HG02759 (cell line): ENCODE results near the gene RIC1.
"Not testable (repeated sequence)": the region's sequence is repeated elsewhere in the genome, so short reads cannot be mapped to it uniquely, and the experiment has no call there.

ENCODE experiments used
- ATAC-seq: cut with Tn5 transposase; IDR thresholded peaks from one replicate; pipeline ENCODE4 v1.9.1; 2021; ENCODE audit warnings: mild to moderate bottlenecking, moderate library complexity; ENCODE audit not compliant: unreplicated experiment

Gene RIC1

GRCh38 chr9:5784526-5785315 lies 155.8 kb downstream of the RIC1 start:
- no peak for ATAC-seq

GRCh38 chr9:5786370-5787127 lies 157.6 kb downstream of the RIC1 start:
- no peak for ATAC-seq

GRCh38 chr9:5787220-5787619 lies 158.3 kb downstream of the RIC1 start:
- ATAC-seq: no peak

- no peak for ATAC-seq
Measured at GRCh38 chr9:5787759-5788302, 158.9 kb downstream of the RIC1 start.

- no peak for ATAC-seq
Measured at GRCh38 chr9:5789489-5789888, 160.6 kb downstream of the RIC1 start.

GRCh38 chr9:5790923-5791322 lies 162.0 kb downstream of the RIC1 start:
- no peak for ATAC-seq

- no peak for ATAC-seq
Measured at GRCh38 chr9:5791870-5792269, 163.0 kb downstream of the RIC1 start.

- no peak for ATAC-seq
Measured at GRCh38 chr9:5793812-5794211, 164.9 kb downstream of the RIC1 start.

- no peak for ATAC-seq
Measured at GRCh38 chr9:5796298-5796697, 167.4 kb downstream of the RIC1 start.

- no peak for ATAC-seq
Measured at GRCh38 chr9:5798581-5798980, 169.7 kb downstream of the RIC1 start.

- ATAC-seq: no peak
Measured at GRCh38 chr9:5799314-5799713, 170.4 kb downstream of the RIC1 start.

GRCh38 chr9:5800378-5800777 lies 171.5 kb downstream of the RIC1 start:
- not testable (repeated sequence) for ATAC-seq

GRCh38 chr9:5800969-5801738 lies 172.2 kb downstream of the RIC1 start:
- ATAC-seq: no peak

- ATAC-seq: no peak
Measured at GRCh38 chr9:5801739-5802113, 172.8 kb downstream of the RIC1 start.

- ATAC-seq: no peak
Measured at GRCh38 chr9:5805478-5805877, 176.6 kb downstream of the RIC1 start.

GRCh38 chr9:5811751-5812150 lies 182.8 kb downstream of the RIC1 start:
- ATAC-seq: no peak

- no peak for ATAC-seq
Measured at GRCh38 chr9:5813824-5814223, 184.9 kb downstream of the RIC1 start.

GRCh38 chr9:5815461-5815860 lies 186.6 kb downstream of the RIC1 start:
- no peak for ATAC-seq

GRCh38 chr9:5817862-5818261 lies 189.0 kb downstream of the RIC1 start:
- ATAC-seq: no peak

- ATAC-seq: no peak
Measured at GRCh38 chr9:5818424-5819142, 189.7 kb downstream of the RIC1 start.

GRCh38 chr9:5819174-5819573 lies 190.3 kb downstream of the RIC1 start:
- no peak for ATAC-seq
